Gastrocnemius medialis (tissue), 4 donors: ENCODE measurements around the gene A2ML1. TPM values are rescaled to one million over a fixed set of nuclear protein-coding genes. Genes with fewer than 3 reads are reported as not detected.
"Not testable (repeated sequence)": the region's sequence is repeated elsewhere in the genome, so short reads cannot be mapped to it uniquely, and the experiment has no call there.

ENCODE experiments used
- ATAC-seq, 2 donors: fragments of 150-250 bp; one replicate each; pipeline ENCODE4 v1.9.1; 2016
- DNase-seq, 2 donors: peaks; one replicate each; pipeline ENCODE4 v3.0.0-alpha.2; 2019
- H3K27ac ChIP-seq, 4 donors: fragments of 200-600 bp; sonication (generic); 1 replicate in 1 of 4; 2 replicates in 3 of 4; pipeline ENCODE4 v1.5.1; 2016 to 2018; ENCODE audit warnings: mild to moderate bottlenecking in 2 of 4, moderate library complexity in 1 of 4
- H3K27me3 ChIP-seq, 3 donors: fragments of 200-600 bp; sonication (generic) in 2 of 3; 1 replicate in 1 of 3; 2 replicates in 2 of 3; pipeline versions ENCODE4 v1.5.1 to v1.6.0; 2016 to 2019; ENCODE audit warnings: mild to moderate bottlenecking in 1 of 3, moderate library complexity in 1 of 3
- H3K36me3 ChIP-seq, 2 donors: fragments of 200-600 bp; sonication (generic) in 1 of 2; one replicate each; pipeline ENCODE4 v1.5.1; 2017 to 2018
- H3K4me1 ChIP-seq, 2 donors: fragments of 200-600 bp; sonication (generic) in 1 of 2; one replicate each; pipeline ENCODE4 v1.5.1; 2016 to 2017; ENCODE audit warnings: mild to moderate bottlenecking in 2 of 2
- H3K4me3 ChIP-seq, 4 donors: fragments of 200-600 bp; sonication (generic) in 3 of 4; 1 replicate in 1 of 4; 2 replicates in 3 of 4; pipeline ENCODE4 v1.5.1; 2016 to 2019; ENCODE audit warnings: mild to moderate bottlenecking in 2 of 4
- H3K9me3 ChIP-seq, 3 donors: fragments of 200-600 bp; sonication (generic) in 2 of 3; 1 replicate in 1 of 3; 2 replicates in 2 of 3; pipeline ENCODE4 v1.5.1; 2016 to 2019
- CTCF ChIP-seq, 5 experiments: fragments of 450-650 bp in 3 of 5; fragments of 200-600 bp in 2 of 5; sonication (generic) in 2 of 5; IDR thresholded peaks in 4 of 5; conservative IDR thresholded peaks in 1 of 5; 1 replicate in 4 of 5; 2 replicates in 1 of 5; pipeline ENCODE4 v1.5.1; 2016 to 2019; ENCODE audit warnings: antibody characterized with exemption in 5 of 5, mild to moderate bottlenecking in 3 of 5, moderate library complexity in 3 of 5
- POLR2A ChIP-seq, 2 donors: fragments of 450-650 bp; IDR thresholded peaks; one replicate each; pipeline ENCODE4 v1.6.1; 2017; ENCODE audit warnings: antibody characterized with exemption in 2 of 2, mild to moderate bottlenecking in 2 of 2, moderate library complexity in 2 of 2
- in situ Hi-C, 4 donors: fragments of 200-750 bp; cut with MboI; loops; one replicate each; pipeline versions ENCODE4 v1.15.0 to v1.8.0; 2017; ENCODE audit warnings: low sequenced_read_pairs in 4 of 4
- intact Hi-C: fragments of 100-400 bp; cut with DNase I; formaldehyde crosslinking; loops from one replicate; pipeline ENCODE4 v1.15.1; 2023; ENCODE audit warnings: low total_unique reads
- total RNA-seq, 4 donors: library from RNA; depleted of rRNA; stranded (reverse); fragments of >200 nt; gene quantifications; one replicate each; pipeline versions ENCODE4 v1.1.0 to v1.2.3, GENCODE V29; 2016

A2ML1 gene
- total RNA-seq, 4 donors from 2014 or later: not detected

GRCh38 chr12:8796831-8797626, 25.4 kb upstream of the A2ML1 start:
- Histone ChIP-seq H3K27ac (no peak overlapping the region), H3K9me3 (no peaks in the 10 kb centered on the region), H3K36me3 (no peaks in the 10 kb centered on the region), H3K27me3 (no peaks in the 10 kb centered on the region), H3K4me1 (no peaks in the 10 kb centered on the region), H3K4me3 (no peak overlapping the region)
- DNase-seq: no peak
- in situ Hi-C loops (no loop called here), intact Hi-C loops (no loop called here)
- TF ChIP-seq CTCF (IDR thresholded peaks at IDR 0.05 in 4 of 5, conservative IDR thresholded peaks at IDR 0.05 in 1 of 5) (no peak), POLR2A (IDR thresholded peaks at IDR 0.05) (no peak)
- ATAC-seq: no peak

- ATAC-seq, H3K4me3 ChIP-seq, H3K9me3 ChIP-seq, H3K27ac ChIP-seq, in situ Hi-C loops, H3K4me1 ChIP-seq, DNase-seq, H3K27me3 ChIP-seq, H3K36me3 ChIP-seq, intact Hi-C loops: not testable (repeated sequence)
Observed at GRCh38 chr12:8801213-8801612, 21.2 kb upstream of the A2ML1 start.

GRCh38 chr12:8804833-8805232, 17.6 kb upstream of the A2ML1 start:
- DNase-seq, intact Hi-C loops, H3K36me3 ChIP-seq, H3K4me1 ChIP-seq, H3K27me3 ChIP-seq, H3K4me3 ChIP-seq, ATAC-seq, in situ Hi-C loops, H3K27ac ChIP-seq, H3K9me3 ChIP-seq: not testable (repeated sequence)

GRCh38 chr12:8805487-8805886, 16.9 kb upstream of the A2ML1 start:
- in situ Hi-C loops, H3K27ac ChIP-seq, DNase-seq, ATAC-seq, H3K27me3 ChIP-seq, H3K4me1 ChIP-seq, intact Hi-C loops, H3K36me3 ChIP-seq, H3K9me3 ChIP-seq, H3K4me3 ChIP-seq: not testable (repeated sequence)

- intact Hi-C loops, H3K4me1 ChIP-seq, H3K27ac ChIP-seq, H3K27me3 ChIP-seq, H3K4me3 ChIP-seq, ATAC-seq, H3K36me3 ChIP-seq, in situ Hi-C loops, DNase-seq, H3K9me3 ChIP-seq: not testable (repeated sequence)
Observed at GRCh38 chr12:8807084-8807483, 15.3 kb upstream of the A2ML1 start.

GRCh38 chr12:8810112-8810511, 12.3 kb upstream of the A2ML1 start:
- ATAC-seq, intact Hi-C loops: not testable (repeated sequence)

GRCh38 chr12:8813572-8814357, 8.7 kb upstream of the A2ML1 start:
- intact Hi-C loops (no loop called here), in situ Hi-C loops (no loop called here)
- Histone ChIP-seq H3K36me3 (no peaks in the 10 kb centered on the region), H3K27me3 (no peaks in the 10 kb centered on the region), H3K4me1 (no peaks in the 10 kb centered on the region), H3K4me3 (no peak overlapping the region), H3K27ac (no peak overlapping the region), H3K9me3 (no peaks in the 10 kb centered on the region)
- TF ChIP-seq POLR2A (IDR thresholded peaks at IDR 0.05) (no peak), CTCF (IDR thresholded peaks at IDR 0.05 in 4 of 5, conservative IDR thresholded peaks at IDR 0.05 in 1 of 5) (no peak)
- ATAC-seq (no peak), DNase-seq (no peak)

More at GRCh38 chr12:8810112-8810511, 12.3 kb upstream of the A2ML1 start:
- H3K4me3 ChIP-seq, H3K4me1 ChIP-seq, H3K27me3 ChIP-seq, H3K36me3 ChIP-seq, H3K9me3 ChIP-seq, DNase-seq, H3K27ac ChIP-seq, in situ Hi-C loops: not testable (repeated sequence)
